Activated naive CD4-positive, alpha-beta T cell treated with anti-CD3 and anti-CD28 coated beads, Interleukin-2, amount 10 ng/mL, durations not matched to agents 7 days and 5 days (primary cell): ENCODE results near the gene SKP1.

Experiments used
- CTCF ChIA-PET: fragments of 350-600 bp; sonication (Branson Sonifier 250); formaldehyde crosslinking; loops from one replicate; lab custom pipeline; 2021; ENCODE audit warnings: antibody characterized with exemption; lab: Charles Lee
- DNase-seq: peaks from one replicate; pipeline ENCODE4 v3.0.0-alpha.2; 2020
- H3K27ac Mint-ChIP-seq: one replicate; pipeline ENCODE4 v1.8.0; 2021; ENCODE audit warnings: mild to moderate bottlenecking, moderate library complexity, mixed read lengths
- H3K27me3 Mint-ChIP-seq: one replicate; pipeline ENCODE4 v1.8.0; 2021; ENCODE audit warnings: mild to moderate bottlenecking, mixed read lengths
- H3K36me3 Mint-ChIP-seq: one replicate; pipeline ENCODE4 v1.8.0; 2021; ENCODE audit warnings: mixed read lengths
- H3K4me1 Mint-ChIP-seq: one replicate; pipeline ENCODE4 v1.8.0; 2021; ENCODE audit warnings: mixed read lengths
- H3K4me3 Mint-ChIP-seq: one replicate; pipeline ENCODE4 v1.8.0; 2021; ENCODE audit warnings: mild to moderate bottlenecking, moderate library complexity, mixed read lengths
- H3K9me3 Mint-ChIP-seq: one replicate; pipeline ENCODE4 v1.8.0; 2021; ENCODE audit warnings: mixed read lengths

The SKP1 gene

GRCh38 chr5:134099939-134100282, 76.8 kb downstream of the SKP1 start:
- DNase-seq, result no peak
- no peaks in the 10 kb centered on the region for H3K9me3 Mint-ChIP-seq
- CTCF ChIA-PET, result interaction anchor here (1.0 to 5.0 kb wide), 11 partner anchors 10 to 137 kb away, joined by 3 to 34 read pairs (median 16); no protein-coding TSS in a partner anchor
- peaks cover 80% of the 10 kb centered on the region for H3K4me1 Mint-ChIP-seq
- no peak overlapping the region for H3K4me3 Mint-ChIP-seq
- peaks cover 2% of the 10 kb centered on the region for H3K36me3 Mint-ChIP-seq
- H3K27ac Mint-ChIP-seq, result peak overlapping the region; percentile 98
- peaks cover 17% of the 10 kb centered on the region for H3K27me3 Mint-ChIP-seq

- Mint-ChIP-seq H3K36me3 (peaks cover 2% of the 10 kb centered on the region), H3K4me1 (peaks cover 74% of the 10 kb centered on the region), H3K9me3 (no peaks in the 10 kb centered on the region), H3K27me3 (peaks cover 17% of the 10 kb centered on the region), H3K27ac (peak overlapping the region; percentile 98), H3K4me3 (no peak overlapping the region)
- DNase-seq, result no peak
- CTCF ChIA-PET, result interaction anchor here (2.0 to 5.0 kb wide), 6 partner anchors 10 to 55 kb away, joined by 6 to 34 read pairs (median 24); no protein-coding TSS in a partner anchor
Observed at GRCh38 chr5:134099288-134099872, 77.4 kb downstream of the SKP1 start.
